Fibroblast of lung (primary cell): ENCODE measurements around the gene PFN3.

Experiments
- CTCF ChIP-seq, 2 donors: IDR thresholded peaks in 1 of 2; conservative IDR thresholded peaks in 1 of 2; 1 replicate in 1 of 2; 2 replicates in 1 of 2; pipeline ENCODE4 v1.5.1; 2011 to 2012; ENCODE audit warnings: low read length in 2 of 2, control low read depth in 1 of 2, inconsistent platforms in 1 of 2, low read depth in 1 of 2, mild to moderate bottlenecking in 1 of 2
- EZH2 ChIP-seq: IDR thresholded peaks from 2 replicates; pipeline ENCODE4 v1.5.1; 2012; ENCODE audit warnings: low read length, control low read depth, mild to moderate bottlenecking; ENCODE audit errors: missing control alignments

GRCh38 chr5:177354711-177355110 is 45.8 kb downstream of the PFN3 start:
- TF ChIP-seq CTCF (conservative IDR thresholded peaks at IDR 0.05 in 1 of 2, IDR thresholded peaks at IDR 0.05 in 1 of 2; ENCODE audit: low read depth in 1 of 2, low read length in 2 of 2): no peak
- TF ChIP-seq EZH2: no peak
